ENCODE data around the gene PTPRT.

PTPRT gene

DNA sequence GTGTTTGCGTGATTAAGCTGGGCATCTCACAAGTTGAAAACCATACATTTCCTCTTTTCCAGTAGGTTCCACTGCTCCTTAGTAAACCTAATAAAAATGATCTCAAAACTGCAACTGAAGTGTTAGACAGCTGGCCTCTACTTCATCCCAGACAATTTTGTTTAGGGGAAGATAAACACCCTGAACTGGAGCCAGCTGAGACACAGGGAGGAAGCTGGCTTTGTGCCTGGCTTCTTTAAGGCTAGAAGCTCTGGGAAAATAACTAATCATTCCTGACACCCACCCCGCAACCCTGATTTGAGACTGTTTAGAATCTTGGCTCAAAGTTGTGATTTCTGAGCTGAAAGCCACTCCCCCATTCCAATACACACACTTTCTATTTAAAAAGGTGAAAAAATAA lies 11.6 kb downstream of the PTPRT start:
- Histone ChIP-seq H3K4me1 (ENCODE audit: low read length) (no peaks in the 10 kb centered on the region), H3K4me3 (ENCODE audit: low read length) (no peak overlapping the region), H3K27ac (ENCODE audit: low read length) (no peak overlapping the region), H3K79me2 (ENCODE audit: low read length) (no peaks in the 10 kb centered on the region), H3K9ac (ENCODE audit: low read length) (no peak overlapping the region), H3K9me3 (replicated peaks; ENCODE audit: insufficient read depth, low read length) (no peaks in the 10 kb centered on the region), H3K4me2 (ENCODE audit: low read depth, low read length) (no peak overlapping the region), H4K20me1 (ENCODE audit: insufficient read depth, low read length) (no peaks in the 10 kb centered on the region), H2AFZ (ENCODE audit: low read length) (no peak overlapping the region), H3F3A (ENCODE audit: insufficient read depth, low read length) (no peaks in the 10 kb centered on the region), H3K36me3 (replicated peaks; ENCODE audit: insufficient read depth, low read length) (no peaks in the 10 kb centered on the region), H3K27me3 (replicated peaks; ENCODE audit: insufficient read depth, low read length) (no peaks in the 10 kb centered on the region), H3K9me2 (replicated peaks; ENCODE audit: insufficient read depth, low read length) (no peaks in the 10 kb centered on the region)
- TF ChIP-seq EZH2 (optimal IDR thresholded peaks at IDR 0.05; ENCODE audit: low read depth, low read length) = no peak
- TF ChIP-seq EZH2phosphoT487 (IDR thresholded peaks at IDR 0.05; ENCODE audit: low read length) = no peak
- TF ChIP-seq, protein P1, sequence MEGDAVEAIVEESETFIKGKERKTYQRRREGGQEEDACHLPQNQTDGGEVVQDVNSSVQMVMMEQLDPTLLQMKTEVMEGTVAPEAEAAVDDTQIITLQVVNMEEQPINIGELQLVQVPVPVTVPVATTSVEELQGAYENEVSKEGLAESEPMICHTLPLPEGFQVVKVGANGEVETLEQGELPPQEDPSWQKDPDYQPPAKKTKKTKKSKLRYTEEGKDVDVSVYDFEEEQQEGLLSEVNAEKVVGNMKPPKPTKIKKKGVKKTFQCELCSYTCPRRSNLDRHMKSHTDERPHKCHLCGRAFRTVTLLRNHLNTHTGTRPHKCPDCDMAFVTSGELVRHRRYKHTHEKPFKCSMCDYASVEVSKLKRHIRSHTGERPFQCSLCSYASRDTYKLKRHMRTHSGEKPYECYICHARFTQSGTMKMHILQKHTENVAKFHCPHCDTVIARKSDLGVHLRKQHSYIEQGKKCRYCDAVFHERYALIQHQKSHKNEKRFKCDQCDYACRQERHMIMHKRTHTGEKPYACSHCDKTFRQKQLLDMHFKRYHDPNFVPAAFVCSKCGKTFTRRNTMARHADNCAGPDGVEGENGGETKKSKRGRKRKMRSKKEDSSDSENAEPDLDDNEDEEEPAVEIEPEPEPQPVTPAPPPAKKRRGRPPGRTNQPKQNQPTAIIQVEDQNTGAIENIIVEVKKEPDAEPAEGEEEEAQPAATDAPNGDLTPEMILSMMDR (IDR thresholded peaks at IDR 0.05; ENCODE audit: low read length) = no peak
- no peak for DNase-seq

DNA sequence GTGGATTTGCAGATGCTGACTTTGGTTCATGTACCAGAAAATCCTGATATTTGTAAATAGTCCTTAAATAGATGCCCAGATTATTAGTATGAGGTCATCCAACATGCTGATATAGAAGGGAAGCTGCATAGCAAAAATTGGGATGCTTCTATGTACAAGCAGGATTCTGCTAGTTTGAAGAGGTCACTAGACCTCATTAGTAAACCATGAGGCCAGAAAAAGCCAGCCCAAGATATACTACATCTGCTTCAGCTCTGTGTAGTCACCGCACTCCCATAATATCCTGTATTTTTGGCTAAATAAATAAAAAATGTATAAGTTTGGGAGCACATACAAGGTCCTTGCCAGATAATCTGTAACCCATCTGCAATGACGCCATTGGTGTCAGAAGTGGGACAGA lies 13.0 kb downstream of the PTPRT start:
- no peaks in the 10 kb centered on the region for H3K79me2 ChIP-seq (ENCODE audit: low read length)
- H3K36me3 ChIP-seq (replicated peaks; ENCODE audit: insufficient read depth, low read length) = no peaks in the 10 kb centered on the region
- H3K9me3 ChIP-seq (replicated peaks; ENCODE audit: insufficient read depth, low read length) = no peaks in the 10 kb centered on the region
- no peak overlapping the region for H3K9ac ChIP-seq (ENCODE audit: low read length)
- no peaks in the 10 kb centered on the region for H3K9me2 ChIP-seq (replicated peaks; ENCODE audit: insufficient read depth, low read length)
- H3F3A ChIP-seq (ENCODE audit: insufficient read depth, low read length) = no peaks in the 10 kb centered on the region
- H3K4me2 ChIP-seq (ENCODE audit: low read depth, low read length) = no peak overlapping the region
- no peak overlapping the region for H3K27ac ChIP-seq (ENCODE audit: low read length)
- H2AFZ ChIP-seq (ENCODE audit: low read length) = no peak overlapping the region
- no peaks in the 10 kb centered on the region for H3K27me3 ChIP-seq (replicated peaks; ENCODE audit: insufficient read depth, low read length)
- no peaks in the 10 kb centered on the region for H3K4me1 ChIP-seq (ENCODE audit: low read length)
- no peak overlapping the region for H3K4me3 ChIP-seq (ENCODE audit: low read length)
- H4K20me1 ChIP-seq (ENCODE audit: insufficient read depth, low read length) = no peaks in the 10 kb centered on the region
- no peak for DNase-seq
- TF ChIP-seq EZH2phosphoT487 (IDR thresholded peaks at IDR 0.05; ENCODE audit: low read length) (no peak), EZH2 (optimal IDR thresholded peaks at IDR 0.05; ENCODE audit: low read depth, low read length) (no peak)
- TF ChIP-seq, protein P1 (IDR thresholded peaks at IDR 0.05; ENCODE audit: low read length) = no peak

DNA sequence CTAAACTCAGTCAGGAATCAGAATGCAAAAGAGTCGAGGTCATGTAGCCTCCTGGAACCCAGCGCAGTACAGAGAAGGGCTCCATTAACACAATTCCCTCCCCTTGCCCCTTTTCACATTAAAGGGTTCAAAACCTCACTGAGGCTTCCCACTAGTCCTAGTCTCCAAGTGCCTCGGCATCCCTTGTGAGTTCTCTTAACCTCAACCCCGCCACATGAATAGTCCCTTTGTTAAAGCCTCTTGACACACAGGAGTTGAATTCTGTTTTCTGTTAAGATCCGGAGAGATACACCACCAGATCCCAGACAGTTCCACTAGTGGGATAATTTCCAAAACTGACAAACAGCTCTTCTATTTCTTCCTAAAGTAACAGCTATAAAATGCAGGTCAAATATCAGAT lies 17.8 kb downstream of the PTPRT start:
- TF ChIP-seq, protein P1 (IDR thresholded peaks at IDR 0.05; ENCODE audit: low read length) = no peak
- TF ChIP-seq EZH2phosphoT487 (IDR thresholded peaks at IDR 0.05; ENCODE audit: low read length) (no peak), EZH2 (optimal IDR thresholded peaks at IDR 0.05; ENCODE audit: low read depth, low read length) (no peak)
- Histone ChIP-seq H3K9ac (ENCODE audit: low read length) (no peak overlapping the region), H3K4me3 (ENCODE audit: low read length) (no peak overlapping the region), H2AFZ (ENCODE audit: low read length) (no peak overlapping the region), H3K27ac (ENCODE audit: low read length) (no peak overlapping the region), H3K79me2 (ENCODE audit: low read length) (no peaks in the 10 kb centered on the region), H3K27me3 (replicated peaks; ENCODE audit: insufficient read depth, low read length) (no peaks in the 10 kb centered on the region), H3K9me2 (replicated peaks; ENCODE audit: insufficient read depth, low read length) (no peaks in the 10 kb centered on the region), H4K20me1 (ENCODE audit: insufficient read depth, low read length) (no peaks in the 10 kb centered on the region), H3K4me1 (ENCODE audit: low read length) (no peaks in the 10 kb centered on the region), H3K4me2 (ENCODE audit: low read depth, low read length) (no peak overlapping the region), H3F3A (ENCODE audit: insufficient read depth, low read length) (no peaks in the 10 kb centered on the region), H3K9me3 (replicated peaks; ENCODE audit: insufficient read depth, low read length) (no peaks in the 10 kb centered on the region), H3K36me3 (replicated peaks; ENCODE audit: insufficient read depth, low read length) (no peaks in the 10 kb centered on the region)
- no peak for DNase-seq

Data from MM.1S (cell line).